Parathyroid adenoma (tissue), 2 donors: ENCODE data around the gene HAVCR2.

Experiments used
- H2AFZ ChIP-seq: fragments of 300-600 bp; sonication (generic); one replicate; pipeline ENCODE4 v1.7.0; 2017; ENCODE audit warnings: antibody characterized with exemption, mild to moderate bottlenecking
- H3K27ac ChIP-seq: fragments of 300-600 bp; sonication (generic); one replicate; pipeline ENCODE4 v1.7.0; 2017
- H3K27me3 ChIP-seq: fragments of 300-600 bp; sonication (generic); one replicate; pipeline ENCODE4 v1.7.0; 2017; ENCODE audit warnings: low read length; ENCODE audit not compliant: control insufficient read depth, insufficient read depth
- H3K36me3 ChIP-seq: fragments of 300-600 bp; sonication (generic); one replicate; pipeline ENCODE4 v1.7.0; 2017; ENCODE audit warnings: low read length; ENCODE audit not compliant: control insufficient read depth, insufficient read depth
- H3K4me1 ChIP-seq: fragments of 300-600 bp; sonication (generic); one replicate; pipeline ENCODE4 v1.7.0; 2017; ENCODE audit warnings: control low read depth
- H3K4me2 ChIP-seq: fragments of 300-600 bp; sonication (generic); one replicate; pipeline ENCODE4 v1.7.0; 2017; ENCODE audit warnings: low read length
- H3K4me3 ChIP-seq: fragments of 300-600 bp; sonication (generic); one replicate; pipeline ENCODE4 v1.7.0; 2017; ENCODE audit warnings: low read depth, low read length
- H3K79me2 ChIP-seq: fragments of 300-600 bp; sonication (generic); one replicate; pipeline ENCODE4 v1.7.0; 2017; ENCODE audit warnings: control low read depth
- H3K9ac ChIP-seq: fragments of 300-600 bp; sonication (generic); one replicate; pipeline ENCODE4 v1.7.0; 2017; ENCODE audit warnings: mild to moderate bottlenecking
- H3K9me3 ChIP-seq: fragments of 300-600 bp; sonication (generic); one replicate; pipeline ENCODE4 v1.7.0; 2017; ENCODE audit warnings: low read length; ENCODE audit not compliant: control insufficient read depth
- CTCF ChIP-seq: fragments of 300-600 bp; sonication (generic); IDR thresholded peaks from one replicate; pipeline ENCODE4 v1.7.0; 2017; ENCODE audit warnings: antibody characterized with exemption, mild to moderate bottlenecking
- donor health status: primary hyperparathyroidism.

The HAVCR2 gene

GRCh38 chr5:157085930-157086329 is 22.9 kb downstream of the HAVCR2 start:
- H3K9ac ChIP-seq, result no peak overlapping the region
- H3K9me3 ChIP-seq, result no peaks in the 10 kb centered on the region
- TF ChIP-seq CTCF, result no peak
- no peaks in the 10 kb centered on the region for H3K36me3 ChIP-seq
- no peaks in the 10 kb centered on the region for H3K27me3 ChIP-seq
- H2AFZ ChIP-seq, result no peak overlapping the region
- no peak overlapping the region for H3K4me2 ChIP-seq
- no peaks in the 10 kb centered on the region for H3K79me2 ChIP-seq
- no peak overlapping the region for H3K27ac ChIP-seq
- no peaks in the 10 kb centered on the region for H3K4me1 ChIP-seq
- H3K4me3 ChIP-seq, result no peak overlapping the region

GRCh38 chr5:157080286-157080685 is 28.6 kb downstream of the HAVCR2 start:
- H3K27me3 ChIP-seq, result no peaks in the 10 kb centered on the region
- no peaks in the 10 kb centered on the region for H3K36me3 ChIP-seq
- no peaks in the 10 kb centered on the region for H3K4me1 ChIP-seq
- H3K27ac ChIP-seq, result no peak overlapping the region
- H3K9ac ChIP-seq, result no peak overlapping the region
- TF ChIP-seq CTCF, result no peak
- no peak overlapping the region for H3K4me3 ChIP-seq
- no peaks in the 10 kb centered on the region for H3K9me3 ChIP-seq
- no peak overlapping the region for H2AFZ ChIP-seq
- H3K4me2 ChIP-seq, result no peak overlapping the region
- H3K79me2 ChIP-seq, result no peaks in the 10 kb centered on the region

GRCh38 chr5:157076558-157076957 is 32.3 kb downstream of the HAVCR2 start:
- no peaks in the 10 kb centered on the region for H3K9me3 ChIP-seq
- no peak for TF ChIP-seq CTCF
- no peak overlapping the region for H3K4me2 ChIP-seq
- H3K4me3 ChIP-seq, result no peak overlapping the region
- no peak overlapping the region for H3K27ac ChIP-seq
- no peaks in the 10 kb centered on the region for H3K27me3 ChIP-seq
- H3K9ac ChIP-seq, result no peak overlapping the region
- H3K36me3 ChIP-seq, result no peaks in the 10 kb centered on the region
- no peaks in the 10 kb centered on the region for H3K79me2 ChIP-seq
- no peak overlapping the region for H2AFZ ChIP-seq
- H3K4me1 ChIP-seq, result no peaks in the 10 kb centered on the region

- H2AFZ ChIP-seq, result no peak overlapping the region
- no peak overlapping the region for H3K4me2 ChIP-seq
- H3K4me3 ChIP-seq, result no peak overlapping the region
- no peak overlapping the region for H3K27ac ChIP-seq
- no peaks in the 10 kb centered on the region for H3K79me2 ChIP-seq
- no peaks in the 10 kb centered on the region for H3K4me1 ChIP-seq
- H3K27me3 ChIP-seq, result no peaks in the 10 kb centered on the region
- no peak for TF ChIP-seq CTCF
- no peaks in the 10 kb centered on the region for H3K9me3 ChIP-seq
- no peaks in the 10 kb centered on the region for H3K36me3 ChIP-seq
- no peak overlapping the region for H3K9ac ChIP-seq
Measured at GRCh38 chr5:157072508-157072907, 36.3 kb downstream of the HAVCR2 start.

GRCh38 chr5:157069949-157070348 is 38.9 kb downstream of the HAVCR2 start:
- Histone ChIP-seq H3K9ac (no peak overlapping the region), H3K4me3 (no peak overlapping the region), H3K27me3 (no peaks in the 10 kb centered on the region), H3K9me3 (no peaks in the 10 kb centered on the region), H2AFZ (no peak overlapping the region), H3K4me2 (no peak overlapping the region), H3K79me2 (no peaks in the 10 kb centered on the region), H3K27ac (no peak overlapping the region), H3K36me3 (no peaks in the 10 kb centered on the region), H3K4me1 (no peaks in the 10 kb centered on the region)
- TF ChIP-seq CTCF, result no peak
